ENCODE results near the gene ERC2. TPM values are rescaled to one million over a fixed set of nuclear protein-coding genes. Genes with fewer than 3 reads are reported as not detected.

ERC2 gene
- total and polyA plus RNA-seq, 2 of the 13 experiments (the other 11 are each of a cell fraction or from before 2014, with no cell fraction given) = 0.16 to 0.22 TPM

DNA sequence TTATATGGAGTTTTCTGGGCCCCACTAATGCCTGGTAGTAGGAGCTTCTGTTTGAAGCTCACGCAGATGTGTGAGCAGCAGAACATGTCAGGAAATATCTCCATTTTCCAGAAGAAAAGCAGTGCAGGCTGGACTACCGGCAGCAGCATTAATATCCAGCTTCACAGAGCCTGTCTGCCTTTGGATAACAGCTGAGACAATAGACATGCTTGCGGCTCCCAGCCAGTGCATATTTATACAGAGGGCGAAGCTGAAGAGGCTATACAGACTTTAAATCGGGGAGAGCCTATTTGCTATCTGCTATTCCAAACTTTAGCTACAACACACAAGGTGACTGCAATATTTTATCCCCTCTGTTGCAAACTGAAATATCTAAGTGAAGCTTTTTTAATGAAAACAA, 731.1 kb downstream of the ERC2 start (continued):
- TF ChIP-seq SMARCE1 (IDR thresholded peaks at IDR 0.05; ENCODE audit: borderline replicate concordance) (no peak), TP53 (CRISPR knock-in tag; conservative IDR thresholded peaks at IDR 0.05) (no peak), SRF (IDR thresholded peaks at IDR 0.05; ENCODE audit: low read depth, low read length) (no peak), PTBP1 (IDR thresholded peaks at IDR 0.05; ENCODE audit: low read depth, low read length, poor library complexity, severe bottlenecking) (no peak)
- TF ChIP-seq, protein P1, sequence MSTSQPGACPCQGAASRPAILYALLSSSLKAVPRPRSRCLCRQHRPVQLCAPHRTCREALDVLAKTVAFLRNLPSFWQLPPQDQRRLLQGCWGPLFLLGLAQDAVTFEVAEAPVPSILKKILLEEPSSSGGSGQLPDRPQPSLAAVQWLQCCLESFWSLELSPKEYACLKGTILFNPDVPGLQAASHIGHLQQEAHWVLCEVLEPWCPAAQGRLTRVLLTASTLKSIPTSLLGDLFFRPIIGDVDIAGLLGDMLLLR (CRISPR knock-in tag; IDR thresholded peaks at IDR 0.05) = no peak
- TF ChIP-seq, protein P2, sequence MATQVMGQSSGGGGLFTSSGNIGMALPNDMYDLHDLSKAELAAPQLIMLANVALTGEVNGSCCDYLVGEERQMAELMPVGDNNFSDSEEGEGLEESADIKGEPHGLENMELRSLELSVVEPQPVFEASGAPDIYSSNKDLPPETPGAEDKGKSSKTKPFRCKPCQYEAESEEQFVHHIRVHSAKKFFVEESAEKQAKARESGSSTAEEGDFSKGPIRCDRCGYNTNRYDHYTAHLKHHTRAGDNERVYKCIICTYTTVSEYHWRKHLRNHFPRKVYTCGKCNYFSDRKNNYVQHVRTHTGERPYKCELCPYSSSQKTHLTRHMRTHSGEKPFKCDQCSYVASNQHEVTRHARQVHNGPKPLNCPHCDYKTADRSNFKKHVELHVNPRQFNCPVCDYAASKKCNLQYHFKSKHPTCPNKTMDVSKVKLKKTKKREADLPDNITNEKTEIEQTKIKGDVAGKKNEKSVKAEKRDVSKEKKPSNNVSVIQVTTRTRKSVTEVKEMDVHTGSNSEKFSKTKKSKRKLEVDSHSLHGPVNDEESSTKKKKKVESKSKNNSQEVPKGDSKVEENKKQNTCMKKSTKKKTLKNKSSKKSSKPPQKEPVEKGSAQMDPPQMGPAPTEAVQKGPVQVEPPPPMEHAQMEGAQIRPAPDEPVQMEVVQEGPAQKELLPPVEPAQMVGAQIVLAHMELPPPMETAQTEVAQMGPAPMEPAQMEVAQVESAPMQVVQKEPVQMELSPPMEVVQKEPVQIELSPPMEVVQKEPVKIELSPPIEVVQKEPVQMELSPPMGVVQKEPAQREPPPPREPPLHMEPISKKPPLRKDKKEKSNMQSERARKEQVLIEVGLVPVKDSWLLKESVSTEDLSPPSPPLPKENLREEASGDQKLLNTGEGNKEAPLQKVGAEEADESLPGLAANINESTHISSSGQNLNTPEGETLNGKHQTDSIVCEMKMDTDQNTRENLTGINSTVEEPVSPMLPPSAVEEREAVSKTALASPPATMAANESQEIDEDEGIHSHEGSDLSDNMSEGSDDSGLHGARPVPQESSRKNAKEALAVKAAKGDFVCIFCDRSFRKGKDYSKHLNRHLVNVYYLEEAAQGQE (IDR thresholded peaks at IDR 0.05; ENCODE audit: borderline replicate concordance in 1 of 2, low read depth in 1 of 2, low read length in 2 of 2) = no peak

GRCh38 chr3:55735976-55736375, 732.3 kb downstream of the ERC2 start:
- intact Hi-C loops (cut with micrococcal nuclease; ENCODE audit: unreplicated experiment) (no loop called here), in situ Hi-C loops (cut with HindIII; ENCODE audit: extremely low pct_ligation_motif_present, low pct_unique_long_range_greater_than_20kb) (loop anchor here (25.0 kb wide), 1 partner anchor 874 kb away; no protein-coding TSS in a partner anchor)
- ATAC-seq = no peak
- Histone ChIP-seq H4K20me1 (ENCODE audit: insufficient read depth, low read length) (no peaks in the 10 kb centered on the region), H3K9me3 (ENCODE audit: low read length) (no peaks in the 10 kb centered on the region), H3K4me1 (ENCODE audit: insufficient read depth, low read length) (no peaks in the 10 kb centered on the region), H3K27ac (ENCODE audit: extremely low read length, insufficient read depth, low read length) (no peak overlapping the region), H3K4me2 (ENCODE audit: low read depth, low read length) (no peak overlapping the region), H3K36me3 (replicated peaks in 1 of 2; ENCODE audit: control insufficient read depth in 1 of 2, insufficient read depth in 2 of 2, low read length in 2 of 2) (no peaks in the 10 kb centered on the region), H3K4me3 (replicated peaks in 1 of 3; ENCODE audit: insufficient read depth in 1 of 3, low read depth in 2 of 3, low read length in 3 of 3) (no peak overlapping the region), H2AFZ (ENCODE audit: low read length) (no peak overlapping the region), H3K79me2 (ENCODE audit: insufficient read depth, low read length) (no peaks in the 10 kb centered on the region), H3K9ac (ENCODE audit: insufficient read depth, low read depth, low read length) (no peak overlapping the region), H3K27me3 (ENCODE audit: control insufficient read depth in 1 of 2, insufficient read depth in 2 of 2, low read length in 2 of 2) (no peaks in the 10 kb centered on the region; a peak in 1 of 5 replicates)
- 24% methylated on average over 3 of the region's 3 CpGs for WGBS (ENCODE audit: low lambda C conversion rate)
- no peak for FAIRE-seq
- DNase-seq (ENCODE audit: low spot score) = no peak
- ChIA-PET CTCF (ENCODE audit: low intra/inter-chr PET ratio, low total read pairs) (no interaction called here), POLR2A (no interaction called here)
- BruUV-seq (replicated peaks) = no TSS peak
- TF ChIP-seq ZNF772 (CRISPR knock-in tag; IDR thresholded peaks at IDR 0.05) (no peak), E2F5 (CRISPR knock-in tag; conservative IDR thresholded peaks at IDR 0.05) (no peak), CEBPB (IDR thresholded peaks at IDR 0.05; ENCODE audit: borderline replicate concordance, low read depth, low read length) (peak; percentile 42; the same call in 1 of the 2 replicates)
